Liver (tissue), 9 donors: ENCODE results near the gene PODNL1. TPM values are rescaled to one million over a fixed set of nuclear protein-coding genes. Genes with fewer than 3 reads are reported as not detected.

Experiments used
- DNase-seq: peaks from one replicate; pipeline ENCODE4 v3.0.0-alpha.2; 2017; ENCODE audit warnings: low spot score
- H3K27ac ChIP-seq, 2 donors: one replicate each; pipeline ENCODE4 v1.7.0; 2013; ENCODE audit warnings: inconsistent platforms in 2 of 2, low read length in 2 of 2, control low read depth in 1 of 2, low read depth in 1 of 2, mild to moderate bottlenecking in 1 of 2
- H3K27me3 ChIP-seq, 4 donors: one replicate each; pipeline versions ENCODE4 v1.6.1 to v1.7.0; 2013; ENCODE audit warnings: low read length in 3 of 4, inconsistent platforms in 1 of 4, mild to moderate bottlenecking in 1 of 4, moderate library complexity in 1 of 4; ENCODE audit not compliant: control insufficient read depth in 4 of 4, insufficient read depth in 4 of 4
- H3K36me3 ChIP-seq, 4 donors: one replicate each; pipeline versions ENCODE4 v1.6.1 to v1.7.0; 2013; ENCODE audit warnings: low read length in 3 of 4, mild to moderate bottlenecking in 3 of 4, low read depth in 1 of 4, moderate library complexity in 1 of 4; ENCODE audit not compliant: control insufficient read depth in 4 of 4, insufficient read depth in 3 of 4
- H3K4me1 ChIP-seq, 4 donors: one replicate each; pipeline versions ENCODE4 v1.6.1 to v1.7.0; 2013; ENCODE audit warnings: low read length in 3 of 4, mild to moderate bottlenecking in 3 of 4, moderate library complexity in 1 of 4; ENCODE audit not compliant: control insufficient read depth in 4 of 4, insufficient read depth in 4 of 4
- H3K4me3 ChIP-seq, 3 donors: one replicate each; pipeline versions ENCODE4 v1.6.1 to v1.7.0; 2013; ENCODE audit warnings: low read length in 3 of 3, control low read depth in 1 of 3, low read depth in 1 of 3, mild to moderate bottlenecking in 1 of 3
- H3K9ac ChIP-seq, 2 donors: one replicate each; pipeline ENCODE4 v1.7.0; 2013; ENCODE audit warnings: low read length in 2 of 2, mild to moderate bottlenecking in 2 of 2, moderate library complexity in 2 of 2, control low read depth in 1 of 2, low read depth in 1 of 2
- H3K9me3 ChIP-seq, 4 donors: one replicate each; pipeline versions ENCODE4 v1.6.1 to v1.7.0; 2013; ENCODE audit warnings: low read length in 3 of 4; ENCODE audit not compliant: control insufficient read depth in 4 of 4
- ATF3 ChIP-seq: IDR thresholded peaks from 2 replicates; pipeline ENCODE4 v1.6.1; 2016; ENCODE audit warnings: antibody characterized with exemption
- CTCF ChIP-seq: fragments of 150-350 bp; IDR thresholded peaks from 2 replicates; pipeline ENCODE4 v1.5.1; 2017; ENCODE audit warnings: improper control_type of control experiment, low read depth, low read length; ENCODE audit not compliant: missing input control
- EGR1 ChIP-seq, 2 donors: IDR thresholded peaks; 2 replicates each; pipeline ENCODE4 v1.6.1; 2016 to 2018; ENCODE audit warnings: antibody characterized with exemption in 2 of 2, low read depth in 2 of 2
- FOXA1 ChIP-seq: IDR thresholded peaks from 2 replicates; pipeline ENCODE4 v1.6.1; 2016; ENCODE audit warnings: antibody characterized with exemption
- FOXA2 ChIP-seq: IDR thresholded peaks from 2 replicates; pipeline ENCODE4 v1.6.1; 2016; ENCODE audit warnings: antibody characterized with exemption
- HNF4A ChIP-seq, 2 donors: conservative IDR thresholded peaks; 2 replicates each; pipeline ENCODE4 v1.6.1; 2016; ENCODE audit warnings: antibody characterized with exemption in 2 of 2, mild to moderate bottlenecking in 2 of 2
- HNF4G ChIP-seq: IDR thresholded peaks from 2 replicates; pipeline ENCODE4 v1.6.1; 2016; ENCODE audit warnings: antibody characterized with exemption
- JUND ChIP-seq, 2 donors: IDR thresholded peaks; 2 replicates each; pipeline ENCODE4 v1.6.1; 2016; ENCODE audit warnings: antibody characterized with exemption in 2 of 2
- MAX ChIP-seq: IDR thresholded peaks from 2 replicates; pipeline ENCODE4 v1.6.1; 2016; ENCODE audit warnings: antibody characterized with exemption
- NR2F2 ChIP-seq: IDR thresholded peaks from 2 replicates; pipeline ENCODE4 v1.6.1; 2016; ENCODE audit warnings: antibody characterized with exemption
- RAD21 ChIP-seq, 2 donors: IDR thresholded peaks; 2 replicates each; pipeline ENCODE4 v1.6.1; 2016; ENCODE audit warnings: antibody characterized with exemption in 2 of 2, mild to moderate bottlenecking in 2 of 2
- RXRA ChIP-seq, 2 donors: IDR thresholded peaks; 2 replicates each; pipeline ENCODE4 v1.6.1; 2017 to 2018; ENCODE audit warnings: antibody characterized with exemption in 2 of 2, mild to moderate bottlenecking in 1 of 2
- SP1 ChIP-seq: IDR thresholded peaks from 2 replicates; pipeline ENCODE4 v1.6.1; 2018; ENCODE audit warnings: antibody characterized with exemption, mild to moderate bottlenecking
- YY1 ChIP-seq: IDR thresholded peaks from 2 replicates; pipeline ENCODE4 v1.6.1; 2016; ENCODE audit warnings: antibody characterized with exemption, mild to moderate bottlenecking
- WGBS: extraction: QIAGEN DNeasy Blood & Tissue Kit; methylation state at CpG from one replicate; pipeline ENCODE4 v1.1.7; 2013; 5-methylcytosine and 5-hydroxymethylcytosine counted together
- polyA plus RNA-seq, 2 donors: library from polyadenylated mRNA; stranded (reverse) in 1 of 2; unstranded in 1 of 2; fragments of 200-250 nt in 1 of 2; fragments of >200 nt in 1 of 2; fragmentation: Nextera tagmentation in 1 of 2; extraction: Ambion mirVana in 1 of 2; gene quantifications; one replicate each; pipeline versions ENCODE4 v1.2.1 to v1.2.3, GENCODE V29; 2013 to 2015
- total RNA-seq, 2 donors: library from RNA; depleted of rRNA; stranded (reverse); fragments of >200 nt; gene quantifications; one replicate each; pipeline ENCODE4 v1.2.3, GENCODE V29; 2014
- TF ChIP-seq, protein P1 (sequence below): IDR thresholded peaks from 2 replicates; pipeline ENCODE4 v1.6.1; 2016; ENCODE audit warnings: antibody characterized with exemption
- donor health status: healthy.
- donor health status: healthy.
- donor health status: healthy.
- donor health status: healthy.
- donor health status: healthy.

Gene PODNL1
- total and polyA plus RNA-seq, 4 donors: 0.30 TPM; not detected in 3

DNA sequence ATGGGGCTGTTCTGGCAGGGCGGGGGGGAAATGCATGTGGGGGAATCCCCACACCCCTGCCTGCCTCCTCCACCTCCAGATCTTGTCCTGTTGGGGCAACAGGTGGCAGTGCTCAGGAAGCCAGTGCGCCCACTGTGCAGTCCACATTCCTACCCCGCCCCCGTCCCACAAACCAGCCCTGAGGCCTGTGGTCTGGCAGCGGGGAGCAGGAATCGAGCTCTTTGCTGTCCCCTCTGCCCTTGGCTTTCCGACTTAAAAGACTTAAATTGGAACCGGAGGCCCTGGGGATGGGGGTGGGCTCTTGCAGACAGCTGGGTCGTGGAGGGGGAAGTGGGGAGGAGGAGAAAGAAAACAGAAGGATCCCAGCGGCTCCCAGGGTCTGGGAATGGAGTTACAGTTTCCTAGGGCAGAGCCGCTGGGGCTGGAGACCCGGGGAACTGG is 56.9 kb downstream of the PODNL1 start:
- 70% methylated on average over 12 of the region's 12 CpGs for WGBS
- no peak for DNase-seq
- no peak overlapping the region for H3K9ac ChIP-seq
- H3K36me3 ChIP-seq: no peaks in the 10 kb centered on the region
- H3K4me1 ChIP-seq: peaks cover 0 to 10% (median 2%) of the 10 kb centered on the region in 4 donors
- TF ChIP-seq MAX (no peak), CTCF (no peak), ATF3 (no peak), RXRA (IDR thresholded peaks at IDR 0.05) (no peak), NR2F2 (no peak), HNF4G (no peak), RAD21 (IDR thresholded peaks at IDR 0.05) (no peak), EGR1 (IDR thresholded peaks at IDR 0.05; ENCODE audit: low read depth in 2 of 2) (no peak), FOXA2 (no peak), SP1 (no peak), FOXA1 (no peak), JUND (IDR thresholded peaks at IDR 0.05) (no peak), HNF4A (conservative IDR thresholded peaks at IDR 0.05) (no peak), YY1 (no peak)
- TF ChIP-seq, protein P1, sequence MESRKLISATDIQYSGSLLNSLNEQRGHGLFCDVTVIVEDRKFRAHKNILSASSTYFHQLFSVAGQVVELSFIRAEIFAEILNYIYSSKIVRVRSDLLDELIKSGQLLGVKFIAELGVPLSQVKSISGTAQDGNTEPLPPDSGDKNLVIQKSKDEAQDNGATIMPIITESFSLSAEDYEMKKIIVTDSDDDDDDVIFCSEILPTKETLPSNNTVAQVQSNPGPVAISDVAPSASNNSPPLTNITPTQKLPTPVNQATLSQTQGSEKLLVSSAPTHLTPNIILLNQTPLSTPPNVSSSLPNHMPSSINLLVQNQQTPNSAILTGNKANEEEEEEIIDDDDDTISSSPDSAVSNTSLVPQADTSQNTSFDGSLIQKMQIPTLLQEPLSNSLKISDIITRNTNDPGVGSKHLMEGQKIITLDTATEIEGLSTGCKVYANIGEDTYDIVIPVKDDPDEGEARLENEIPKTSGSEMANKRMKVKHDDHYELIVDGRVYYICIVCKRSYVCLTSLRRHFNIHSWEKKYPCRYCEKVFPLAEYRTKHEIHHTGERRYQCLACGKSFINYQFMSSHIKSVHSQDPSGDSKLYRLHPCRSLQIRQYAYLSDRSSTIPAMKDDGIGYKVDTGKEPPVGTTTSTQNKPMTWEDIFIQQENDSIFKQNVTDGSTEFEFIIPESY: no peak
- no peaks in the 10 kb centered on the region for H3K27me3 ChIP-seq
- H3K27ac ChIP-seq: no peak overlapping the region
- no peaks in the 10 kb centered on the region for H3K9me3 ChIP-seq
- H3K4me3 ChIP-seq: no peak overlapping the region

Other genes starting within 250 kb of the PODNL1 start
- gene MRI1, start 173.9 kb downstream of the PODNL1 start, total RNA-seq: 10 to 100 TPM; 17.1 to 50.0 TPM
- gene MRI1, start 173.9 kb downstream of the PODNL1 start, polyA plus RNA-seq: 10 to 100 TPM; 16.3 to 18.2 TPM
- gene C19orf53, start 164.0 kb downstream of the PODNL1 start, total RNA-seq: 10 to 100 TPM; 18.5 to 35.8 TPM
- 10 to 100 TPM; 83.2 to 88.5 TPM for gene C19orf53, start 164.0 kb downstream of the PODNL1 start, polyA plus RNA-seq
- 1 to 10 TPM; 1.6 to 2.2 TPM for gene ZSWIM4, start 143.0 kb downstream of the PODNL1 start, total RNA-seq
- gene ZSWIM4, start 143.0 kb downstream of the PODNL1 start, polyA plus RNA-seq: under 1 TPM; 0.14 to 0.75 TPM
- gene NANOS3, start 61.3 kb downstream of the PODNL1 start, total RNA-seq: not detected
- not detected for gene NANOS3, start 61.3 kb downstream of the PODNL1 start, polyA plus RNA-seq
- 1 to 10 TPM in 1 of 2 donors, under 1 TPM in 1; 0.42 to 5.3 TPM for gene BRME1, start 32.3 kb downstream of the PODNL1 start, total RNA-seq
- gene BRME1, start 32.3 kb downstream of the PODNL1 start, polyA plus RNA-seq: under 1 TPM; 0.46 to 0.51 TPM
- gene CC2D1A, start 32.2 kb downstream of the PODNL1 start, total RNA-seq: 10 to 100 TPM in 1 of 2 donors, 1 to 10 TPM in 1; 7.4 to 12.0 TPM
- gene CC2D1A, start 32.2 kb downstream of the PODNL1 start, polyA plus RNA-seq: 10 to 100 TPM in 1 of 2 donors, 1 to 10 TPM in 1; 8.4 to 11.5 TPM
- 10 to 100 TPM in 1 of 2 donors, 1 to 10 TPM in 1; 3.8 to 10.4 TPM for gene DCAF15, start 14.1 kb upstream of the PODNL1 start, total RNA-seq
- 1 to 10 TPM; 2.6 to 7.3 TPM for gene DCAF15, start 14.1 kb upstream of the PODNL1 start, polyA plus RNA-seq
- gene RFX1, start 67.9 kb upstream of the PODNL1 start, total RNA-seq: 1 to 10 TPM; 3.7 to 5.6 TPM
- gene RFX1, start 67.9 kb upstream of the PODNL1 start, polyA plus RNA-seq: 1 to 10 TPM; 1.8 to 3.3 TPM
- not detected for gene RLN3, start 89.7 kb upstream of the PODNL1 start, total RNA-seq
- not detected for gene RLN3, start 89.7 kb upstream of the PODNL1 start, polyA plus RNA-seq
- 1 to 10 TPM; 1.9 to 2.8 TPM for gene IL27RA, start 93.3 kb upstream of the PODNL1 start, total RNA-seq
- 1 to 10 TPM; 1.0 to 1.2 TPM for gene IL27RA, start 93.3 kb upstream of the PODNL1 start, polyA plus RNA-seq
- gene PALM3, start 123.7 kb upstream of the PODNL1 start, total RNA-seq: 1 to 10 TPM; 1.4 to 6.6 TPM
- 10 to 100 TPM in 1 of 2 donors, 1 to 10 TPM in 1; 5.3 to 17.9 TPM for gene PALM3, start 123.7 kb upstream of the PODNL1 start, polyA plus RNA-seq
- 1 to 10 TPM in 1 of 2 donors, under 1 TPM in 1; 0.28 to 3.8 TPM for gene MISP3, start 134.4 kb upstream of the PODNL1 start, total RNA-seq
- gene MISP3, start 134.4 kb upstream of the PODNL1 start, polyA plus RNA-seq: 1 to 10 TPM; 1.8 to 3.9 TPM
- under 1 TPM in 1 of 2 donors, not detected in 1; 0.25 TPM for gene C19orf67, start 147.4 kb upstream of the PODNL1 start, total RNA-seq
- not detected for gene C19orf67, start 147.4 kb upstream of the PODNL1 start, polyA plus RNA-seq
- gene SAMD1, start 152.3 kb upstream of the PODNL1 start, total RNA-seq: 10 to 100 TPM in 1 of 2 donors, 1 to 10 TPM in 1; 6.4 to 33.0 TPM
- 10 to 100 TPM in 1 of 2 donors, 1 to 10 TPM in 1; 2.1 to 11.7 TPM for gene SAMD1, start 152.3 kb upstream of the PODNL1 start, polyA plus RNA-seq
- 10 to 100 TPM; 28.5 to 51.9 TPM for gene PRKACA, start 179.3 kb upstream of the PODNL1 start, total RNA-seq
- gene PRKACA, start 179.3 kb upstream of the PODNL1 start, polyA plus RNA-seq: 10 to 100 TPM; 15.5 to 72.4 TPM
- 10 to 100 TPM in 1 of 2 donors, under 1 TPM in 1; 0.25 to 20.5 TPM for gene ASF1B, start 198.2 kb upstream of the PODNL1 start, total RNA-seq
- gene ASF1B, start 198.2 kb upstream of the PODNL1 start, polyA plus RNA-seq: 1 to 10 TPM in 1 of 2 donors, under 1 TPM in 1; 0.63 to 2.6 TPM